ENCODE data around the gene C10orf90.

Gene C10orf90

GRCh38 chr10:126665207-126665606 lies 5.3 kb downstream of the C10orf90 start:
- H3K4me3 ChIP-seq (ENCODE audit: low read depth, low read length): no peak overlapping the region
- no peak for DNase-seq (ENCODE audit: low read depth)
- TF ChIP-seq CTCF (conservative IDR thresholded peaks at IDR 0.05; ENCODE audit: low read depth, low read length): no peak

- H3K4me3 ChIP-seq (ENCODE audit: low read depth, low read length): no peak overlapping the region
- peak; percentile 70 for DNase-seq (ENCODE audit: low read depth)
- TF ChIP-seq CTCF (conservative IDR thresholded peaks at IDR 0.05; ENCODE audit: low read depth, low read length): no peak
Measured at GRCh38 chr10:126663880-126664279, 6.6 kb downstream of the C10orf90 start.

GRCh38 chr10:126663328-126663727 lies 7.2 kb downstream of the C10orf90 start:
- H3K4me3 ChIP-seq (ENCODE audit: low read depth, low read length): no peak overlapping the region
- peak; percentile 89 for DNase-seq (ENCODE audit: low read depth)
- TF ChIP-seq CTCF (conservative IDR thresholded peaks at IDR 0.05; ENCODE audit: low read depth, low read length): no peak

- DNase-seq (ENCODE audit: low read depth): peak; percentile 42
- H3K4me3 ChIP-seq (ENCODE audit: low read depth, low read length): no peak overlapping the region
- TF ChIP-seq CTCF (conservative IDR thresholded peaks at IDR 0.05; ENCODE audit: low read depth, low read length): no peak
Measured at GRCh38 chr10:126661841-126662515, 8.5 kb downstream of the C10orf90 start.

GRCh38 chr10:126661356-126661755 lies 9.1 kb downstream of the C10orf90 start:
- TF ChIP-seq CTCF (conservative IDR thresholded peaks at IDR 0.05; ENCODE audit: low read depth, low read length): no peak
- H3K4me3 ChIP-seq (ENCODE audit: low read depth, low read length): no peak overlapping the region
- no peak for DNase-seq (ENCODE audit: low read depth)

GRCh38 chr10:126659750-126660149 lies 10.7 kb downstream of the C10orf90 start:
- DNase-seq (ENCODE audit: low read depth): no peak
- no peak overlapping the region for H3K4me3 ChIP-seq (ENCODE audit: low read depth, low read length)
- TF ChIP-seq CTCF (conservative IDR thresholded peaks at IDR 0.05; ENCODE audit: low read depth, low read length): no peak

GRCh38 chr10:126658928-126659327 lies 11.6 kb downstream of the C10orf90 start:
- no peak for DNase-seq (ENCODE audit: low read depth)
- no peak overlapping the region for H3K4me3 ChIP-seq (ENCODE audit: low read depth, low read length)
- no peak for TF ChIP-seq CTCF (conservative IDR thresholded peaks at IDR 0.05; ENCODE audit: low read depth, low read length)
